HepG2 (cell line): ENCODE data around the gene MOV10L1. TPM values are rescaled to one million over a fixed set of nuclear protein-coding genes. Genes with fewer than 3 reads are reported as not detected.

Experiments used
- ATAC-seq: fragments of 200-7000 bp; cut with Tn5 transposase; 3 replicates; pipeline ENCODE4 v1.9.1; 2020; ENCODE audit warnings: mild to moderate bottlenecking, moderate library complexity
- BruUV-seq: library from RNA; stranded (reverse); fragments of 400-500 nt; replicated peaks from 2 replicates; lab custom pipeline; 2021; lab: Mats Ljungman, UMichigan
- CTCF ChIA-PET: fragments of 300-600 bp; formaldehyde crosslinking; extraction: SDS; loops from one replicate; lab custom pipeline; 2021; ENCODE audit warnings: low total read pairs, inconsistent platforms, low intra/inter-chr PET ratio; lab: Yijun Ruan, JAX
- POLR2A ChIA-PET: fragments of 350-600 bp; sonication (Branson Sonifier 250); formaldehyde crosslinking; loops from one replicate; lab custom pipeline; 2020; ENCODE audit warnings: antibody characterized with exemption, inconsistent platforms; lab: Yijun Ruan, JAX
- DNase-seq: peaks from one replicate; pipeline ENCODE4 v3.0.0-alpha.2; 2015; ENCODE audit warnings: low spot score
- FAIRE-seq: peaks from 3 replicates; lab custom pipeline; 2011; peaks lifted over from hg19 to GRCh38; lab: Jason Lieb, UNC
- H2AFZ ChIP-seq: one replicate; pipeline ENCODE4 v1.6.1; 2011; ENCODE audit warnings: low read length, inconsistent platforms
- H3K27ac ChIP-seq: fragments of 300-600 bp; 3 replicates; pipeline ENCODE4 v1.8.0; 2011; ENCODE audit warnings: mixed run types, mild to moderate bottlenecking, mixed read lengths, low read length, inconsistent platforms; ENCODE audit not compliant: insufficient read depth; ENCODE audit errors: extremely low read length
- H3K27me3 ChIP-seq, 2 experiments: fragments of 200-600 bp in 1 of 2; 2 replicates in 1 of 2; 3 replicates in 1 of 2; pipeline versions ENCODE4 v1.6.0 to v1.8.0; 2011; ENCODE audit warnings: low read length in 2 of 2, mild to moderate bottlenecking in 2 of 2, moderate library complexity in 2 of 2, inconsistent platforms in 1 of 2; ENCODE audit not compliant: insufficient read depth in 2 of 2, control insufficient read depth in 1 of 2
- H3K36me3 ChIP-seq, 2 experiments: fragments of 200-600 bp in 1 of 2; replicated peaks in 1 of 2; 2 replicates in 1 of 2; 3 replicates in 1 of 2; pipeline versions ENCODE4 v1.5.1 to v1.8.0; 2011; ENCODE audit warnings: low read length in 2 of 2, inconsistent platforms in 1 of 2; ENCODE audit not compliant: insufficient read depth in 2 of 2, control insufficient read depth in 1 of 2
- H3K4me1 ChIP-seq: 2 replicates; pipeline ENCODE4 v1.5.1; 2012; ENCODE audit warnings: low read length, inconsistent platforms; ENCODE audit not compliant: insufficient read depth
- H3K4me2 ChIP-seq: 2 replicates; pipeline ENCODE4 v1.6.0; 2011; ENCODE audit warnings: low read depth, low read length, inconsistent platforms
- H3K4me3 ChIP-seq, 3 experiments: fragments of 200-600 bp in 1 of 3; sonication (generic), shearing (Covaris generic) in 1 of 3; replicated peaks in 1 of 3; 2 replicates each; pipeline ENCODE4 v1.5.1; 2011 to 2016; ENCODE audit warnings: low read length in 3 of 3, inconsistent platforms in 2 of 3, low read depth in 2 of 3, mild to moderate bottlenecking in 2 of 3, control low read depth in 1 of 3, mixed read lengths in 1 of 3; ENCODE audit not compliant: insufficient read depth in 1 of 3
- H3K79me2 ChIP-seq: one replicate; pipeline ENCODE4 v1.6.1; 2011; ENCODE audit warnings: low read length, inconsistent platforms; ENCODE audit not compliant: insufficient read depth
- H3K9ac ChIP-seq: 2 replicates; pipeline ENCODE4 v1.6.0; 2011; ENCODE audit warnings: mild to moderate bottlenecking, low read depth, low read length, inconsistent platforms; ENCODE audit not compliant: insufficient read depth
- H3K9me3 ChIP-seq: 2 replicates; pipeline ENCODE4 v1.5.1; 2012; ENCODE audit warnings: mild to moderate bottlenecking, low read length
- H4K20me1 ChIP-seq: 2 replicates; pipeline ENCODE4 v1.6.0; 2011; ENCODE audit warnings: inconsistent platforms, mild to moderate bottlenecking, low read length, moderate library complexity; ENCODE audit not compliant: insufficient read depth
- BHLHE40 ChIP-seq: IDR thresholded peaks from 2 replicates; pipeline ENCODE4 v1.6.1; 2011; ENCODE audit warnings: low read length, improper control_type of control experiment
- EEA1 ChIP-seq: sonication (generic); formaldehyde crosslinking; IDR thresholded peaks from 2 replicates; pipeline ENCODE4 v1.5.1; 2020; ENCODE audit warnings: mild to moderate bottlenecking, missing genetic modification reagents, borderline replicate concordance
- ISL2 ChIP-seq: sonication (generic); formaldehyde crosslinking; IDR thresholded peaks from 2 replicates; pipeline ENCODE4 v1.5.0; 2020; ENCODE audit warnings: missing genetic modification reagents
- MYC ChIP-seq: sonication (generic); formaldehyde crosslinking; IDR thresholded peaks from 2 replicates; pipeline ENCODE4 v1.9.0; 2021; ENCODE audit warnings: missing genetic modification reagents, borderline replicate concordance
- PATZ1 ChIP-seq: sonication (generic); formaldehyde crosslinking; IDR thresholded peaks from 2 replicates; pipeline ENCODE4 v1.4.0; 2020; ENCODE audit warnings: missing genetic modification reagents
- REPIN1 ChIP-seq: sonication (generic); formaldehyde crosslinking; IDR thresholded peaks from 2 replicates; pipeline ENCODE4 v1.8.0; 2022; ENCODE audit warnings: missing genetic modification reagents, low read depth, mild to moderate bottlenecking, borderline replicate concordance
- SAFB2 ChIP-seq: sonication (generic); formaldehyde crosslinking; IDR thresholded peaks from 2 replicates; pipeline ENCODE4 v1.5.1; 2020; ENCODE audit warnings: missing genetic modification reagents, low read depth, mild to moderate bottlenecking, borderline replicate concordance
- SP4 ChIP-seq: sonication (generic); formaldehyde crosslinking; IDR thresholded peaks from 2 replicates; pipeline ENCODE4 v1.8.1; 2023; ENCODE audit warnings: mild to moderate bottlenecking, missing genetic modification reagents
- TFAP4 ChIP-seq: sonication (generic); IDR thresholded peaks from 2 replicates; pipeline ENCODE4 v1.6.1; 2016; ENCODE audit warnings: low read depth, borderline replicate concordance
- ZBTB38 ChIP-seq: sonication (generic); formaldehyde crosslinking; IDR thresholded peaks from 2 replicates; pipeline ENCODE4 v1.5.1; 2020; ENCODE audit warnings: mild to moderate bottlenecking, missing genetic modification reagents
- WGBS: methylation state at CpG from one replicate; pipeline ENCODE4 v1.1.6; 2017; ENCODE audit warnings: low lambda C conversion rate; 5-methylcytosine and 5-hydroxymethylcytosine counted together
- in situ Hi-C: cut with HindIII; loops from 2 replicates; pipeline ENCODE4 v1.10.0; 2017; ENCODE audit warnings: low pct_unique_long_range_greater_than_20kb; ENCODE audit not compliant: extremely low pct_ligation_motif_present
- intact Hi-C: fragments of 100-400 bp; cut with micrococcal nuclease; formaldehyde crosslinking; loops from one replicate; pipeline ENCODE4 v1.10.0; 2022; ENCODE audit not compliant: unreplicated experiment
- polyA plus RNA-seq, 8 experiments: library from polyadenylated mRNA; depleted of rRNA in 3 of 8; stranded (reverse) in 7 of 8; unstranded in 1 of 8; fragments of >200 nt; fragmentation: Illumina TruSeq in 4 of 8; extraction: Trizol in 4 of 8; gene quantifications; 2 replicates each; pipeline versions ENCODE4 v1.2.1 to v1.2.3, GENCODE V29; 2011 to 2016; ENCODE audit warnings: low read depth in 4 of 8, missing spikeins in 1 of 8, mixed read lengths in 1 of 8; ENCODE audit not compliant: insufficient read depth in 1 of 8
- total RNA-seq, 5 experiments: library from RNA; depleted of rRNA; stranded (reverse); fragments of >200 nt; fragmentation: Illumina TruSeq; extraction: Trizol; gene quantifications; 2 replicates each; pipeline ENCODE4 v1.2.3, GENCODE V29; 2016; ENCODE audit warnings: low read depth in 1 of 5
- TF ChIP-seq, protein P1 (sequence below): sonication (generic); formaldehyde crosslinking; IDR thresholded peaks from 2 replicates; pipeline ENCODE4 v1.4.0; 2020; ENCODE audit warnings: missing genetic modification reagents, borderline replicate concordance
- TF ChIP-seq, protein P2 (sequence below): sonication (generic); formaldehyde crosslinking; IDR thresholded peaks from 2 replicates; pipeline ENCODE4 v1.5.1; 2020; ENCODE audit warnings: missing genetic modification reagents, mild to moderate bottlenecking, borderline replicate concordance

The MOV10L1 gene
- total and polyA plus RNA-seq, 2 of the 13 experiments (the other 11 are each of a cell fraction or from before 2014, with no cell fraction given), result 0.11 to 0.12 TPM

GRCh38 chr22:50151571-50152537 is 62.0 kb downstream of the MOV10L1 start:
- Histone ChIP-seq H3K27ac (no peak overlapping the region), H3K27me3 (peaks cover 0 to 48% of the 10 kb centered on the region in 2 experiments), H3K9me3 (no peaks in the 10 kb centered on the region), H3K4me3 (peak overlapping the region in 2 of 3 experiments; percentile 21 to 65; a peak in 5 of 6 replicates), H2AFZ (no peak overlapping the region), H3K79me2 (no peaks in the 10 kb centered on the region), H4K20me1 (no peaks in the 10 kb centered on the region), H3K9ac (no peak overlapping the region), H3K4me2 (peak overlapping the region; percentile 86), H3K4me1 (peaks cover 44% of the 10 kb centered on the region), H3K36me3 (no peaks in the 10 kb centered on the region)
- 16% methylated on average over 7 of the region's 33 CpGs for WGBS
- no peak for DNase-seq
- peak; percentile 63 for ATAC-seq
- intact Hi-C loops (no loop called here), in situ Hi-C loops (no loop called here)
- POLR2A ChIA-PET, result no interaction called here
- no peak for FAIRE-seq
- CTCF ChIA-PET, result no interaction called here
- BruUV-seq, result no TSS peak
- TF ChIP-seq ZBTB38 (CRISPR knock-in tag) (0 out of 2 replicates have a peak, but pooled peaks have one; percentile 18), ISL2 (CRISPR knock-in tag) (no peak), SAFB2 (0 out of 2 replicates have a peak, but pooled peaks have one; percentile 57), REPIN1 (CRISPR knock-in tag) (peak; percentile 32; the same call in 1 of the 2 replicates), MYC (CRISPR knock-in tag) (peak; percentile 16; the same call in 1 of the 2 replicates), TFAP4 (peak; percentile 29; the same call in 1 of the 2 replicates), BHLHE40 (peak; percentile 29; the same call in 1 of the 2 replicates), EEA1 (0 out of 2 replicates have a peak, but pooled peaks have one; percentile 46), SP4 (CRISPR knock-in tag) (0 out of 2 replicates have a peak, but pooled peaks have one; percentile 52), PATZ1 (CRISPR knock-in tag) (0 out of 2 replicates have a peak, but pooled peaks have one; percentile 27)
- TF ChIP-seq, protein P1, sequence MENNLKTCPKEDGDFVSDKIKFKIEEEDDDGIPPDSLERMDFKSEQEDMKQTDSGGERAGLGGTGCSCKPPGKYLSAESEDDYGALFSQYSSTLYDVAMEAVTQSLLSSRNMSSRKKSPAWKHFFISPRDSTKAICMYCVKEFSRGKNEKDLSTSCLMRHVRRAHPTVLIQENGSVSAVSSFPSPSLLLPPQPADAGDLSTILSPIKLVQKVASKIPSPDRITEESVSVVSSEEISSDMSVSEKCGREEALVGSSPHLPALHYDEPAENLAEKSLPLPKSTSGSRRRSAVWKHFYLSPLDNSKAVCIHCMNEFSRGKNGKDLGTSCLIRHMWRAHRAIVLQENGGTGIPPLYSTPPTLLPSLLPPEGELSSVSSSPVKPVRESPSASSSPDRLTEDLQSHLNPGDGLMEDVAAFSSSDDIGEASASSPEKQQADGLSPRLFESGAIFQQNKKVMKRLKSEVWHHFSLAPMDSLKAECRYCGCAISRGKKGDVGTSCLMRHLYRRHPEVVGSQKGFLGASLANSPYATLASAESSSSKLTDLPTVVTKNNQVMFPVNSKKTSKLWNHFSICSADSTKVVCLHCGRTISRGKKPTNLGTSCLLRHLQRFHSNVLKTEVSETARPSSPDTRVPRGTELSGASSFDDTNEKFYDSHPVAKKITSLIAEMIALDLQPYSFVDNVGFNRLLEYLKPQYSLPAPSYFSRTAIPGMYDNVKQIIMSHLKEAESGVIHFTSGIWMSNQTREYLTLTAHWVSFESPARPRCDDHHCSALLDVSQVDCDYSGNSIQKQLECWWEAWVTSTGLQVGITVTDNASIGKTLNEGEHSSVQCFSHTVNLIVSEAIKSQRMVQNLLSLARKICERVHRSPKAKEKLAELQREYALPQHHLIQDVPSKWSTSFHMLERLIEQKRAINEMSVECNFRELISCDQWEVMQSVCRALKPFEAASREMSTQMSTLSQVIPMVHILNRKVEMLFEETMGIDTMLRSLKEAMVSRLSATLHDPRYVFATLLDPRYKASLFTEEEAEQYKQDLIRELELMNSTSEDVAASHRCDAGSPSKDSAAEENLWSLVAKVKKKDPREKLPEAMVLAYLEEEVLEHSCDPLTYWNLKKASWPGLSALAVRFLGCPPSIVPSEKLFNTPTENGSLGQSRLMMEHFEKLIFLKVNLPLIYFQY (CRISPR knock-in tag), result 0 out of 2 replicates have a peak, but pooled peaks have one; percentile 31
- TF ChIP-seq, protein P2, sequence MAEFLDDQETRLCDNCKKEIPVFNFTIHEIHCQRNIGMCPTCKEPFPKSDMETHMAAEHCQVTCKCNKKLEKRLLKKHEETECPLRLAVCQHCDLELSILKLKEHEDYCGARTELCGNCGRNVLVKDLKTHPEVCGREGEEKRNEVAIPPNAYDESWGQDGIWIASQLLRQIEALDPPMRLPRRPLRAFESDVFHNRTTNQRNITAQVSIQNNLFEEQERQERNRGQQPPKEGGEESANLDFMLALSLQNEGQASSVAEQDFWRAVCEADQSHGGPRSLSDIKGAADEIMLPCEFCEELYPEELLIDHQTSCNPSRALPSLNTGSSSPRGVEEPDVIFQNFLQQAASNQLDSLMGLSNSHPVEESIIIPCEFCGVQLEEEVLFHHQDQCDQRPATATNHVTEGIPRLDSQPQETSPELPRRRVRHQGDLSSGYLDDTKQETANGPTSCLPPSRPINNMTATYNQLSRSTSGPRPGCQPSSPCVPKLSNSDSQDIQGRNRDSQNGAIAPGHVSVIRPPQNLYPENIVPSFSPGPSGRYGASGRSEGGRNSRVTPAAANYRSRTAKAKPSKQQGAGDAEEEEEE (CRISPR knock-in tag), result 0 out of 2 replicates have a peak, but pooled peaks have one; percentile 58
